Measurements from ENCODE around the gene GRWD1. TPM values are rescaled to one million over a fixed set of nuclear protein-coding genes. Genes with fewer than 3 reads are reported as not detected.

The GRWD1 gene
- total RNA-seq, 2 donors from 2014 or later, result 11.9 TPM

GRCh38 chr19:48419158-48419920, 26.4 kb upstream of the GRWD1 start:
- H3K27ac ChIP-seq, result no peak overlapping the region
- ATAC-seq, result no peak
- no peak overlapping the region for H3K4me3 ChIP-seq
- H3K9me3 ChIP-seq, result no peaks in the 10 kb centered on the region
- no peaks in the 10 kb centered on the region for H3K27me3 ChIP-seq
- no peaks in the 10 kb centered on the region for H3K36me3 ChIP-seq (replicated peaks in 1 of 2; ENCODE audit: insufficient read depth in 1 of 2, low read depth in 2 of 2)
- DNase-seq, result peak in 2 of 4 donors; percentile 39 to 42
- H3K4me1 ChIP-seq, result peaks cover 9% of the 10 kb centered on the region
- TF ChIP-seq POLR2A (IDR thresholded peaks at IDR 0.05) (no peak), CTCF (IDR thresholded peaks at IDR 0.05) (no peak)
- WGBS, 2 donors, result 59 to 67% methylated on average over 23 to 31 of the region's 31 CpGs
- intact Hi-C loops (cut with DNase I), result no loop called here

GRCh38 chr19:48421548-48421947, 24.2 kb upstream of the GRWD1 start:
- no peaks in the 10 kb centered on the region for H3K36me3 ChIP-seq (replicated peaks in 1 of 2; ENCODE audit: insufficient read depth in 1 of 2, low read depth in 2 of 2)
- H3K4me3 ChIP-seq, result no peak overlapping the region
- no peaks in the 10 kb centered on the region for H3K9me3 ChIP-seq
- H3K4me1 ChIP-seq, result no peaks in the 10 kb centered on the region
- no peaks in the 10 kb centered on the region for H3K27me3 ChIP-seq
- intact Hi-C loops (cut with DNase I), result no loop called here
- 65% methylated on average over 16 of the region's 16 CpGs; no CpG with 5 or more reads in 1 of the 2 donors for WGBS, 2 donors
- ATAC-seq (no peak), DNase-seq (peak in 1 of 4 donors; percentile 5)
- H3K27ac ChIP-seq, result no peak overlapping the region
- TF ChIP-seq POLR2A (IDR thresholded peaks at IDR 0.05) (no peak), CTCF (IDR thresholded peaks at IDR 0.05) (no peak)

GRCh38 chr19:48424694-48425219, 21.0 kb upstream of the GRWD1 start:
- ATAC-seq (no peak), DNase-seq (peak in 1 of 4 donors; percentile 8)
- H3K4me3 ChIP-seq, result no peak overlapping the region
- H3K36me3 ChIP-seq (replicated peaks in 1 of 2; ENCODE audit: insufficient read depth in 1 of 2, low read depth in 2 of 2), result no peaks in the 10 kb centered on the region
- no peaks in the 10 kb centered on the region for H3K4me1 ChIP-seq
- WGBS, 2 donors, result 39 to 48% methylated on average over 8 of the region's 8 CpGs
- intact Hi-C loops (cut with DNase I), result no loop called here
- H3K27me3 ChIP-seq, result no peaks in the 10 kb centered on the region
- H3K9me3 ChIP-seq, result no peaks in the 10 kb centered on the region
- TF ChIP-seq POLR2A (IDR thresholded peaks at IDR 0.05), result no peak
- TF ChIP-seq CTCF (IDR thresholded peaks at IDR 0.05), result no peak
- no peak overlapping the region for H3K27ac ChIP-seq

- WGBS, 2 donors, result 74 to 75% methylated on average over 1 of the region's 1 CpG
- DNase-seq (no peak), ATAC-seq (no peak)
- Histone ChIP-seq H3K4me1 (no peaks in the 10 kb centered on the region), H3K27me3 (no peaks in the 10 kb centered on the region), H3K9me3 (no peaks in the 10 kb centered on the region), H3K4me3 (no peak overlapping the region), H3K36me3 (replicated peaks in 1 of 2; ENCODE audit: insufficient read depth in 1 of 2, low read depth in 2 of 2) (no peaks in the 10 kb centered on the region), H3K27ac (no peak overlapping the region)
- TF ChIP-seq CTCF (IDR thresholded peaks at IDR 0.05), result no peak
- TF ChIP-seq POLR2A (IDR thresholded peaks at IDR 0.05), result no peak
- intact Hi-C loops (cut with DNase I), result no loop called here
Measured at GRCh38 chr19:48428670-48429069, 17.1 kb upstream of the GRWD1 start.

- Histone ChIP-seq H3K4me1 (no peaks in the 10 kb centered on the region), H3K27me3 (no peaks in the 10 kb centered on the region), H3K27ac (no peak overlapping the region), H3K36me3 (replicated peaks in 1 of 2; ENCODE audit: insufficient read depth in 1 of 2, low read depth in 2 of 2) (no peaks in the 10 kb centered on the region), H3K9me3 (no peaks in the 10 kb centered on the region), H3K4me3 (no peak overlapping the region)
- no peak for ATAC-seq
- no peak for TF ChIP-seq CTCF (IDR thresholded peaks at IDR 0.05)
- no peak for TF ChIP-seq POLR2A (IDR thresholded peaks at IDR 0.05)
- intact Hi-C loops (cut with DNase I), result no loop called here
- 67 to 80% methylated on average over 8 of the region's 8 CpGs for WGBS, 2 donors
- DNase-seq, result no peak
Measured at GRCh38 chr19:48433337-48433736, 12.4 kb upstream of the GRWD1 start.
